NCI-H1930 (cell line): ENCODE results near the gene CAMKK2.
A peak's percentile ranks its signal among the peaks of the same experiment; 100 is the strongest.
"Not testable (repeated sequence)": the region's sequence is repeated elsewhere in the genome, so short reads cannot be mapped to it uniquely, and the experiment has no call there.

Experiments used
- DNase-seq, 2 experiments: peaks; one replicate each; lab custom pipeline; 2025; lab: John Stamatoyannopoulos, UW

Gene CAMKK2

DNA sequence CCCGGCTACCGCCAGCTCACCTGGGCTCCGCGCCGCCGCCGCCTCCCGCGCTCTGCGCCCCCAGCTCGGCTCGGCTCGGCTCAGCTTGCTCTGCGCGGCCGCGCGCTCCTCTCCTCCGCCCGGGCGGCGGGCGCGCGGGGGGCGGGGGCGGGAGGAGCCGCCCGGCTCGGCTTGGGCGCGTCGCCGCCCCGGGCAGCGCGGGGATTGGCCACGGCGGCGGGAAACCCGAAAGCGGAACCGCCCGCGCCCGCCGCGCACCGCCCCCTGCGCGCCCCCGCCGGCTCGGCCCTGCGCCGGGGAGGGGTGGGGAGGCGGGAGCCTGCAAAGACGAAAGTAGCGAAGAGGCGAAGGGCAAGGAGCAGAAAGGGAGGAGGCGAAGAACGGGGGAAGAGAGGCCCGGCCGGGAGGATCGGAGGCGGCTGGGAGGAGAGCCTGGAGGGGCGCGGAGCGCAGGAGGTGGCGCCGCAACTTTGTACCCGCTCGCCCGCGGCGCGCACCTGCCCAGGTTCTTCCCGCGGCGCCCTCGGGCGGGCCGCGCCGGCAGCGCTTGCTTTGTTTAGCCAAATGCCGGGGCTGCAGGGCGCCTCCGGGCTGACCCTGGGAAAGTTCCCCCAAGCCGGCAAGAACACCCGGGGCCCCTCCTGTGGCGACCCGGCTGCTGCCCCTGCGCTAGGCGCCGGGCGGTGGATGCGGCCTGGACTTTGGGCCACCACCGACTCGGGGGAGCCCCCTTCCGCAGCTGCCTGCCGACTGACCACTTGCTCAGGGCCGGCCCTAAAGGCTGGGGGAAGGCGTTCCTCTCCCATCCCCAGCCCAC lies at the start of gene CAMKK2:
TSS of gene CAMKK2 (minus strand) at position 92 of the 817 bp plus-strand sequence. CDS start 22,183 bp downstream, outside the sequence.
- DNase-seq: peak; percentile 61 to 87

DNA sequence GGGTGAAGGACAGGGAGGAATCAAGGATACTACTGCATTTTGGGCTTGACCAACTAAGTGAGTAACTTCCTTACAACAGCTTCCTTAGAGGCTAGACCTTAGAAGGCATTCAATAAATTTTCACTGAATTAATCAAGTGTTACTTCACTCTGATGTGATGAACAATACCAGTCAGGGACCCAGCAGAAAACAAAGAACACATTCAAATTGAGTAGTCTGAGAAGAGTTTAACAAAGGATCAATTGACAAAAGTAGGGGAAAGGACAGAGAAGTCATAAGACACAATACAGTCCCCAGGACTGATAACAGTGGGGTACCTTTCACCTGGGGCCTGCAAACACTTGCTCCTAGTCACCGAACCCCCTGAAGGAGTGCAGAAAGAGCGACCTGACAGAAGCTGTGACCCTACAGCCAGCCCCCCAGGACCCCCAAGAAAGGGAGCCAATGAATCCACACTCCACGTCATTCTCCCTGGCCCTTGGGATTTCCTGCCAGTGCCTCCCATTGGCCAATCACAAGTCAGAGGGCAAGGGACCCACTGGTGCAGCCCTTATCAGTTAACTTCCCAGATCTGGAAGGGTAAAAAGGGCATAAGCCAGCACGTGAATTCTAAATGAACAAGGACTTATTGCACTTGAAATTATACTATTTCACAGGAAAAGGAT lies 48.8 kb upstream of the CAMKK2 start:
- no peak for DNase-seq

DNA sequence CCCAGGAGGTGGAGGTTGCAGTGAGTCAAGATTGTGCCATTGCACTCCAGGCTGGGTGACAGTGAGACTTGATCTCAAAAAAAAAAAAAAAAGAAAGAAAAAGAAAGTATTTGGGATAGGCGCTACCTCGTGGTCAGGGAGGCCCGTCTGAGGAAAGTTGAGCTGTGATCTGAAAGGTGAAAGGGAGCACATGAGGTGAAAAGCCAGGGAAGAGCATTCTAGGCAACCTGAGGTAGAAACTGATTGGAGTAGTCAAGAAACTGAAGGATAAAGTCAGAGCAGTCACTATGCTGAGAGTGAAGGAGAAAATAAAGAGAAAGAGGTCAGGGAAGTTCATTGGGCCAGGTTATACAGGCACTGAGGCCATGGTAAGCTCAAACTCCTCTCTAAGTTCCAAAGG lies 48.0 kb upstream of the CAMKK2 start:
- no peak for DNase-seq

GRCh38 chr12:121337416-121337815 lies 40.9 kb upstream of the CAMKK2 start:
- DNase-seq: no peak

DNA sequence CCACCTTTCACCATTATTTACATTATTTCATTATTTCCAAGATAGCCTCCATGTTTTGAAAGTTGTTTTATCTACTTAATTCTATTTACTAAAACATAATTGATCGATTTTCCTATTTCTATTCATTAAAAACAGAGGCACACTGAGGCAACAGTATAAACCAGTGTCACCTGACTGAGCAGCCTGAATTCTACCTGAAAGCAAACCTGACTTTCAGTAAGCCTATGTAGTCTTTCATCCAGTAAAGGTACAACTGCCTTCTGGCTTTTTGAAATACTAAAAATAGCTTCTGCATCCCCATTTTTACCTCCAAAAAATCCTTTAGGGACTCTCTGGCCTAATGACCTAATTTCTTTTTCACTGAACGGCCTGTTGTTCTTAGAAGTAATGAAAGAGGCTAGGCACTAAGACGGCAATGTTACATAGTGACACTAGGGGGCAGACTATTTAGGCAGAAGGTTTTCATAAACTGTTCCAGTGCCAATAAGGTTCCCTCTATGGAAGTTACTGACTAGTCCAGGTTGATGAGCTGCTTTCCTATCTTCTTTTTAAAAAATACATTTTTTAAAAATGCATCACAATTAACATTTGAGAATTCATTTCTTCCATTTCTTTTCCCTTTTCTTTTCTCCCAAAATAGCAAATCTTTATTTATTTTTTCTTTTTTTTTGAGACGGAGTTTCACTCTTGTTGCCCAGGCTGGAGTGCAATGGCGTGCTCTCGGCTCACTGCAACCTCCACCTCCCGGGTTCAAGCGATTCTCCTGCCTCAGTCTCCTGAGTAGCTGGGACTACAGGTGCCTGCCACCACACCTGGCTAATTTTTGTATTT lies 38.2 kb upstream of the CAMKK2 start:
- DNase-seq: peak; percentile 16 to 38

GRCh38 chr12:121333747-121334146 lies 37.2 kb upstream of the CAMKK2 start:
- DNase-seq: no peak

GRCh38 chr12:121331248-121331647 lies 34.7 kb upstream of the CAMKK2 start:
- DNase-seq: no peak

- no peak for DNase-seq
These were observed 34.2 kb upstream of the CAMKK2 start for GRCh38 chr12:121330692-121331091.

- DNase-seq: no peak
These were observed 33.7 kb upstream of the CAMKK2 start for GRCh38 chr12:121330195-121330594.

- DNase-seq: no peak
These were observed 32.1 kb upstream of the CAMKK2 start for GRCh38 chr12:121328620-121329019.

DNA sequence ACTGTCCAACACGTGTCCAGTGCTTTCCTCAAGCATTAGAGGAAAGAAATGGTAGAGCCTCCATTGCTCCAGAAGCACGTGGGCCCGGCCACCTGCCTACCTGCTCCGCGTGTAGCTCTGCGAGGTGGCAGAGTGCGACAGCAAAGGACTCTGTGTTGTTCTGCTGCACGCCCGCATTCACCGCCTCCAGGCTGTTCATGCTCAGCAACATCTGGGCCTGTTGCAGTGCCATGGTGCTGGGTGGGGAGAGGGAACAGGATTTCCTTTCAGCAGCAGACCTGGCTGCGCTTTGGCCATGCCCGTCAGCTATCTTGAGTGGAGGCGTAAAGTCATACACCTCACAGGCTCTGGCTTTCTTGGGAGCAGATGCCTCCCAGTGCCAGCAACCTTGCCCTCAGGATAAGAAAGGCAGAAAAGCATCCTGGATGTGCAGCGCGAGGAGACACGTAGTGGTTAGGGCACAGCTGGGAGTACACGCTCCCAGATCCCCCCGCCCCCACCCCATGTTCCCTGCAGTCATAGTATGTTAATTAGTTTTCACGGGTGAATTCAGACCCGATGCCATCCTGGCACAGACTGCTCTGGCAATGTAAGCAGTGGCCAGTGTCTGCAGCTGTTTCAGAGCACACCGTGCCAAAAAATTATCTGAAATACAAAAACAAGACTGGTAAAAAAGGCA lies 30.6 kb upstream of the CAMKK2 start:
- no peak for DNase-seq

DNA sequence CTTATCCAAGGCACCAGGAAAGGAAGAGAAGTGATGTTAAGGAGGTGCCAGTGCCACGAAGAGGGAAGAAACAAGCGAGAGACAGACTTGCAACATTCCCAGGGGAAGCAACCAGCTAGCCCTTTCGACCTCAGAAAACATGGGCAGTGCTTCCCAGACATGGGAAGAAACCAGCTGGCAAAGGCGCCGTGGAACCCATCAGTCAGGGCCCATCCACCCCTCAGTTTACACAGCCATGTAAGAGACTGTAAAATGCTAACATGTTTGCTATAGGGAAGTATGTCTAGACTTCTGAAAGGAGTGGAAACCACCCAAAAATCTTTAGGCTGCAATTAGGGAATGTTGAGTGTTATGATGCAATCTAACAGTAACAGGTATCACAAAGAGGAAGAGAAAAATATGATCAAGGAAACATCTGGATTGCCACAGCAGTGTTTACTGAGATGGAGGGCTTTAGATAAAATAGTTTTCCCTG lies 29.4 kb upstream of the CAMKK2 start:
- DNase-seq: no peak

GRCh38 chr12:121323908-121324307 lies 27.4 kb upstream of the CAMKK2 start:
- no peak for DNase-seq

GRCh38 chr12:121318121-121318520 lies 21.6 kb upstream of the CAMKK2 start:
- no peak for DNase-seq

GRCh38 chr12:121314431-121314830 lies 17.9 kb upstream of the CAMKK2 start:
- DNase-seq: no peak

DNA sequence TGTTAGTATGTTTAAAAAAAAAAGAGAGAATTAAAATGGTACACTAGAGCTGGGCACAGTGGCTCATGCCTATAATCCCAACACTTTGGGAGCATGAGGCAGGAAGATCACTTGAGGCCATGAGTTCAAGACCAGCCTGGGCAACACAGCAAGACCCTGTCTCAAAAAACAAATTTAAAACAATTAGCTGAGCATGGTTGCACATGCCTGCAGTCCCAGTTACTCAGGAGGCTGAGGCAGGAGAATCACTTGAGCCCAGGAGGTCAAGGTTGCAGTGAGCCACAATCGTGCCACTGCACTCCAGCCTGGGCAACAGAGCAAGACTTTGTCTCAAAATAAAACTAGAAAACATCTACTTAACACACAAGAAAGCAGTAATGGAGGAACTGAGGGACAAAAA lies 13.7 kb upstream of the CAMKK2 start:
- DNase-seq: not testable (repeated sequence)

DNA sequence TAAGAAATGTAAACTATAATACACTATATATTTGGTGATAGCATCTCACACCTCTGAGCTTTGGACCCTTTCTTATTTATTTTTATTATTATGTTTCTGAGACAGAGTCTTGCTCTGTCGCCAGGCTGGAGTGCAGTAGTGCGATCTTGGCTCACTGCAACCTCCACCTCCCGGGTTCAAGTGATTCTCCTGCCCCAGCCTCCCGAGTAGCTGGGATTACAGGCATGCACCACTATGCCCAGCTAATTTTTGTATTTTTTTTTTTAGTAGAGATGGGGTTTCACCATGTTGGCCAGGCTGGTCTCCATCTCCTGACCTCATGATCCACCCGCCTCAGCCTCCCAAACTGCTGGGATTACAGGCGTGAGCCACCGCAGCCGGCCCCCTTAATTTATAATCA lies 10.9 kb upstream of the CAMKK2 start:
- not testable (repeated sequence) for DNase-seq

DNA sequence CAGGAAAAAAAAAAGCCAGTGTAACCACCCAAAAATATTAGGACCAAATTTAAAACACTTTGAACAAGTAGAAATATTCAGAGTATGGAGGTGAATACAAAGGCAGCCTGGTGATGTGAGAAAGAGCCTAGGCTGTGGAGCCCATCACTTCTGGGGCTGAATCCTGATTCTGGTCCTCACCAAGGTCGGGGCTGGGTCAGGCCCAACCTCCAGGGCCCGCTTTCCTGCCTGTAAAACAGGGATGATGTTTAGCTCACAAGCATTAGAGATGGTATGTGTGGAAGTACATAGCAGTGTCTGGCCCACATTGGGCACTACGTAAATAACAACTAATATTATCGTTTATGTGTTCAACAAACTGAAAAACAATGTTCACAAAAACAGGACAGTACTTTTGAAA lies 7.8 kb upstream of the CAMKK2 start:
- no peak for DNase-seq

GRCh38 chr12:121301876-121302275 lies 5.4 kb upstream of the CAMKK2 start:
- DNase-seq: no peak

- DNase-seq: peak; percentile 28 to 39
These were observed 3.7 kb upstream of the CAMKK2 start for GRCh38 chr12:121300083-121300819.

DNA sequence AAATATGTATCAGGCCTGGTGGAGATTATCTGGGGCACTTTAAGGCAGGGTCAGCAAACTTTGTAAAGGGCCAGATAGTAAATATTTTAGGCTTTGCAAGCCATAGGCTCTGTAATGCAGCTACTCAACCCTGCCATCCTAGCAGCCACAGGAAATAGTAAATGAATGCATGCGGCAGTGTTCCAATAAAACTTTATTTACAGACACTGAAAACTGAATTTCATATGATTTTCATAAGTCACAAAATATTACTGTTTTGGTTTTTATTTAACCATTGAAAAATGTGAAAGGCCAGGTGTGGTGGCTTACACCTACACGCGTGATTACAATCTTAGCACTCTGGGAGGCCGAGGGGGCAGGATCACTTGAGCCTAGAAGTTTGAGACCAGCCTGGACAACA lies 3.2 kb upstream of the CAMKK2 start:
- DNase-seq: no peak
